ENCODE data around the gene ZBTB43.

Gene ZBTB43

DNA sequence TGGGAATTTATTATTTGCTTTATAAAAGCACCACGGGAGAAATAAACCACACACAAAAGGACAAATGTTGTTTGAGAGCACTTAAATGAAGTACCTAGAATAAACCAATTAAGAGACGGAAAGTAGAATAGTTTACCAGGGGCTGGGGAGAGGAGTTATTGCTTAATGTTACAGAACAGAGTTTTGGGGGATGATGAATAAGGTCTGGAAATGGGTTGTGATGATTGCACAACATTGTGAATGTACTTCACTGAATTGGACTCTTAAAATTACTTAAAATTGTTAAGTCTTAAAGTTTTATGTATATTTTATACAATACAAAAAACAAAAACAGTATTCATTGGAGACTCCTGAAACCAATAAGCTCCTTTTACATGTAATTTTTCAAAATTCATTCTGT, 1.5 kb downstream of the ZBTB43 start:
- no peak for TF ChIP-seq TCF12 (IDR thresholded peaks at IDR 0.05; ENCODE audit: low read depth)
- TF ChIP-seq USF1 (IDR thresholded peaks at IDR 0.05): no peak
- TF ChIP-seq CREB1 (IDR thresholded peaks at IDR 0.05; ENCODE audit: low read depth): no peak
- TF ChIP-seq, protein P1, sequence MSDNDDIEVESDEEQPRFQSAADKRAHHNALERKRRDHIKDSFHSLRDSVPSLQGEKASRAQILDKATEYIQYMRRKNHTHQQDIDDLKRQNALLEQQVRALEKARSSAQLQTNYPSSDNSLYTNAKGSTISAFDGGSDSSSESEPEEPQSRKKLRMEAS (IDR thresholded peaks at IDR 0.05): no peak

- no peak for TF ChIP-seq YY1 (IDR thresholded peaks at IDR 0.05; ENCODE audit: low read depth)
- TF ChIP-seq CEBPB (IDR thresholded peaks at IDR 0.05): peak; percentile 39; the same call in 1 of the 2 replicates
Observed at GRCh38 chr9:126809068-126809467, 4.2 kb downstream of the ZBTB43 start.

GRCh38 chr9:126813072-126813471, 8.2 kb downstream of the ZBTB43 start:
- TF ChIP-seq TEAD4 (IDR thresholded peaks at IDR 0.05) (no peak), ZBTB7A (IDR thresholded peaks at IDR 0.05; ENCODE audit: low read depth) (no peak), YY1 (IDR thresholded peaks at IDR 0.05; ENCODE audit: low read depth) (no peak), EP300 (IDR thresholded peaks at IDR 0.05; ENCODE audit: borderline replicate concordance) (no peak)
- TF ChIP-seq, protein P1 (IDR thresholded peaks at IDR 0.05): no peak

- TF ChIP-seq FOXM1 (IDR thresholded peaks at IDR 0.05; ENCODE audit: borderline replicate concordance, low read depth): no peak
- TF ChIP-seq CREB1 (IDR thresholded peaks at IDR 0.05; ENCODE audit: low read depth): no peak
- TF ChIP-seq ZBTB7A (IDR thresholded peaks at IDR 0.05; ENCODE audit: low read depth): no peak
- TF ChIP-seq, protein P1 (IDR thresholded peaks at IDR 0.05): no peak
- TF ChIP-seq YY1 (IDR thresholded peaks at IDR 0.05; ENCODE audit: low read depth): no peak
- no peak for TF ChIP-seq TAF1 (IDR thresholded peaks at IDR 0.05; ENCODE audit: low read depth)
- TF ChIP-seq EGR1 (IDR thresholded peaks at IDR 0.05): no peak
- no peak for TF ChIP-seq NFIC (IDR thresholded peaks at IDR 0.05)
- TF ChIP-seq, protein P2, sequence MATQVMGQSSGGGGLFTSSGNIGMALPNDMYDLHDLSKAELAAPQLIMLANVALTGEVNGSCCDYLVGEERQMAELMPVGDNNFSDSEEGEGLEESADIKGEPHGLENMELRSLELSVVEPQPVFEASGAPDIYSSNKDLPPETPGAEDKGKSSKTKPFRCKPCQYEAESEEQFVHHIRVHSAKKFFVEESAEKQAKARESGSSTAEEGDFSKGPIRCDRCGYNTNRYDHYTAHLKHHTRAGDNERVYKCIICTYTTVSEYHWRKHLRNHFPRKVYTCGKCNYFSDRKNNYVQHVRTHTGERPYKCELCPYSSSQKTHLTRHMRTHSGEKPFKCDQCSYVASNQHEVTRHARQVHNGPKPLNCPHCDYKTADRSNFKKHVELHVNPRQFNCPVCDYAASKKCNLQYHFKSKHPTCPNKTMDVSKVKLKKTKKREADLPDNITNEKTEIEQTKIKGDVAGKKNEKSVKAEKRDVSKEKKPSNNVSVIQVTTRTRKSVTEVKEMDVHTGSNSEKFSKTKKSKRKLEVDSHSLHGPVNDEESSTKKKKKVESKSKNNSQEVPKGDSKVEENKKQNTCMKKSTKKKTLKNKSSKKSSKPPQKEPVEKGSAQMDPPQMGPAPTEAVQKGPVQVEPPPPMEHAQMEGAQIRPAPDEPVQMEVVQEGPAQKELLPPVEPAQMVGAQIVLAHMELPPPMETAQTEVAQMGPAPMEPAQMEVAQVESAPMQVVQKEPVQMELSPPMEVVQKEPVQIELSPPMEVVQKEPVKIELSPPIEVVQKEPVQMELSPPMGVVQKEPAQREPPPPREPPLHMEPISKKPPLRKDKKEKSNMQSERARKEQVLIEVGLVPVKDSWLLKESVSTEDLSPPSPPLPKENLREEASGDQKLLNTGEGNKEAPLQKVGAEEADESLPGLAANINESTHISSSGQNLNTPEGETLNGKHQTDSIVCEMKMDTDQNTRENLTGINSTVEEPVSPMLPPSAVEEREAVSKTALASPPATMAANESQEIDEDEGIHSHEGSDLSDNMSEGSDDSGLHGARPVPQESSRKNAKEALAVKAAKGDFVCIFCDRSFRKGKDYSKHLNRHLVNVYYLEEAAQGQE (IDR thresholded peaks at IDR 0.05; ENCODE audit: low read depth): no peak
- no peak for TF ChIP-seq USF1 (IDR thresholded peaks at IDR 0.05)
- TF ChIP-seq RAD21 (IDR thresholded peaks at IDR 0.05; ENCODE audit: low read depth): no peak
- TF ChIP-seq TCF12 (IDR thresholded peaks at IDR 0.05; ENCODE audit: low read depth): no peak
- TF ChIP-seq TEAD4 (IDR thresholded peaks at IDR 0.05): no peak
- no peak for TF ChIP-seq CEBPB (IDR thresholded peaks at IDR 0.05)
- no peak for TF ChIP-seq EP300 (IDR thresholded peaks at IDR 0.05; ENCODE audit: borderline replicate concordance)
Observed at GRCh38 chr9:126814091-126814490, 9.3 kb downstream of the ZBTB43 start.

DNA sequence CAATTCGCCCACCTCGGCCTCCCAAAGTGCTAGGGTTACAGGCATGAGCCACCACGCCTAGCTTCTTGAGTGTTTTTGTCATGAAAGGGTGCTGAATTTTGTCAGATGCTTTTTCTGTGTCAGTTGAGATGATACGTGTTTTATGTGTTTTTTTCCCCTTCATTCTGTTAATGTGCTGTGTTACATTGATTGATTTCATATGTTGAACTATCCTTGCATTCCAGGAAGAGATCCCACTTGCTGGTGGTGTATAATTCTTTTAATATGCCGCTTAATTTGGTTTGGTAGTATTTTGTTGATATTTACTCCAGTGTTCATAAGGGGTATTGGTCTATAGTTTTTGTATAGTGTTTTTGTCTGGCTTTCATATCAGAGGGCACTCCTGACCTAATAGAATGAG, 13.6 kb downstream of the ZBTB43 start:
- no peak for TF ChIP-seq CEBPB (IDR thresholded peaks at IDR 0.05)
- no peak for TF ChIP-seq YY1 (IDR thresholded peaks at IDR 0.05; ENCODE audit: low read depth)
- TF ChIP-seq, protein P1 (IDR thresholded peaks at IDR 0.05): no peak
- TF ChIP-seq, protein P2 (IDR thresholded peaks at IDR 0.05; ENCODE audit: low read depth): no peak
- no peak for TF ChIP-seq TAF1 (IDR thresholded peaks at IDR 0.05; ENCODE audit: low read depth)
- no peak for TF ChIP-seq NFIC (IDR thresholded peaks at IDR 0.05)
- TF ChIP-seq EP300 (IDR thresholded peaks at IDR 0.05; ENCODE audit: borderline replicate concordance): no peak
- no peak for TF ChIP-seq RAD21 (IDR thresholded peaks at IDR 0.05; ENCODE audit: low read depth)
- TF ChIP-seq ZBTB7A (IDR thresholded peaks at IDR 0.05; ENCODE audit: low read depth): no peak
- TF ChIP-seq USF1 (IDR thresholded peaks at IDR 0.05): no peak
- TF ChIP-seq FOXM1 (IDR thresholded peaks at IDR 0.05; ENCODE audit: borderline replicate concordance, low read depth): no peak
- no peak for TF ChIP-seq EGR1 (IDR thresholded peaks at IDR 0.05)
- no peak for TF ChIP-seq CREB1 (IDR thresholded peaks at IDR 0.05; ENCODE audit: low read depth)
- no peak for TF ChIP-seq TCF12 (IDR thresholded peaks at IDR 0.05; ENCODE audit: low read depth)
- no peak for TF ChIP-seq TEAD4 (IDR thresholded peaks at IDR 0.05)

DNA sequence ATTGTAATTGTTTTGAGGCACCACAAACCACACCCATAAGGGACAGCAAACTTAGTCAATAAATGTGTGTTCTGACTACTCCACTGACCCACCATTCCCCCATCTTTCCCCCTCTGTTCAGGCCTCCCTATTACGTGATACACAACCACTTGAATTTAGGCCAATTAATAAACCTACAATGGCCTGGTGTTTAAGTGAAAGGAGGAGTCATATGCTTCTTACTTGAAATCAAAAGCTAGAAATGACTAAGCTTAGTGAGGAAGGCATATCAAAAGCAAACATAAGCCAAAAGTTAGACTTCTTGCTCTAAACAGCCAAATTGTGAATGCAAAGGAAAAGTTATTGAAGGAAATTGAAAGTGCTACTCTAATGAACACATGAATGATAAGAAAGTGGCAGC, 14.6 kb downstream of the ZBTB43 start:
- TF ChIP-seq FOXM1 (IDR thresholded peaks at IDR 0.05; ENCODE audit: borderline replicate concordance, low read depth) (no peak), EP300 (IDR thresholded peaks at IDR 0.05; ENCODE audit: borderline replicate concordance) (no peak), RAD21 (IDR thresholded peaks at IDR 0.05; ENCODE audit: low read depth) (no peak), TAF1 (IDR thresholded peaks at IDR 0.05; ENCODE audit: low read depth) (no peak), TEAD4 (IDR thresholded peaks at IDR 0.05) (no peak)
